SIG-M5 (cell line): ENCODE data around the gene PCDHB5.
"Not testable (repeated sequence)": the region's sequence is repeated elsewhere in the genome, so short reads cannot be mapped to it uniquely, and the experiment has no call there.

ENCODE experiments used
- DNase-seq: peaks from one replicate; lab custom pipeline; 2025; lab: John Stamatoyannopoulos, UW

PCDHB5 gene

GRCh38 chr5:141152096-141152495 lies 17.1 kb downstream of the PCDHB5 start:
- DNase-seq = not testable (repeated sequence)

GRCh38 chr5:141155540-141156374 lies 20.8 kb downstream of the PCDHB5 start:
- DNase-seq = no peak

- not testable (repeated sequence) for DNase-seq
Measured at GRCh38 chr5:141157356-141157755, 22.4 kb downstream of the PCDHB5 start.

GRCh38 chr5:141157901-141158300 lies 22.9 kb downstream of the PCDHB5 start:
- DNase-seq = not testable (repeated sequence)

GRCh38 chr5:141172381-141173204 lies 37.6 kb downstream of the PCDHB5 start, which contains the start of gene PCDHB7:
TSS of gene PCDHB7 (plus strand) at chr5:141172644. CDS start at chr5:141172836, 192 bp downstream.
- no peak for DNase-seq

- not testable (repeated sequence) for DNase-seq
Measured at GRCh38 chr5:141174291-141175104, 39.5 kb downstream of the PCDHB5 start.

GRCh38 chr5:141175933-141176332 lies 40.9 kb downstream of the PCDHB5 start:
- no peak for DNase-seq

GRCh38 chr5:141177577-141178191 lies 42.7 kb downstream of the PCDHB5 start, which contains the start of gene PCDHB8:
TSS of gene PCDHB8 (plus strand) at chr5:141177790. CDS start at chr5:141178035, 245 bp downstream.
- DNase-seq = not testable (repeated sequence)

GRCh38 chr5:141179371-141179770 lies 44.4 kb downstream of the PCDHB5 start:
- DNase-seq = not testable (repeated sequence)

GRCh38 chr5:141179876-141180275 lies 44.9 kb downstream of the PCDHB5 start:
- DNase-seq = not testable (repeated sequence)

- no peak for DNase-seq
Measured at GRCh38 chr5:141180313-141180712, 45.3 kb downstream of the PCDHB5 start.

GRCh38 chr5:141182248-141182647 lies 47.2 kb downstream of the PCDHB5 start, which contains the start of gene PCDHB16:
TSS of gene PCDHB16 (plus strand) at chr5:141182387. CDS start at chr5:141182560, 173 bp downstream.
- no peak for DNase-seq

- not testable (repeated sequence) for DNase-seq
Measured at GRCh38 chr5:141184117-141184855, 49.3 kb downstream of the PCDHB5 start.

GRCh38 chr5:141186897-141187512 lies 52.0 kb downstream of the PCDHB5 start, which contains the start of gene PCDHB9:
TSS of gene PCDHB9 (plus strand) at chr5:141187161. CDS start at chr5:141187319, 158 bp downstream.
- DNase-seq = no peak
